Mesendoderm (in vitro differentiated cells): Measurements from ENCODE around the gene AK4. TPM values are rescaled to one million over a fixed set of nuclear protein-coding genes. Genes with fewer than 3 reads are reported as not detected.
"Not testable (repeated sequence)": the region's sequence is repeated elsewhere in the genome, so short reads cannot be mapped to it uniquely, and the experiment has no call there.

Source experiments
- DNase-seq: peaks from one replicate; pipeline ENCODE4 v3.0.0; 2013
- H2AK5ac ChIP-seq: 2 replicates; pipeline ENCODE4 v1.6.1; 2013; ENCODE audit warnings: low read length, inconsistent platforms
- H2BK120ac ChIP-seq: 2 replicates; pipeline ENCODE4 v1.6.1; 2013; ENCODE audit warnings: low read depth, mild to moderate bottlenecking, low read length, moderate library complexity, mixed read lengths
- H2BK15ac ChIP-seq: replicated peaks from 2 replicates; pipeline ENCODE4 v1.6.1; 2013; ENCODE audit warnings: low read depth, mild to moderate bottlenecking, moderate library complexity
- H2BK5ac ChIP-seq: 2 replicates; pipeline ENCODE4 v1.6.1; 2013; ENCODE audit warnings: low read length, inconsistent platforms
- H3K18ac ChIP-seq: 2 replicates; pipeline ENCODE4 v1.6.1; 2013; ENCODE audit warnings: mild to moderate bottlenecking, low read length, mixed read lengths
- H3K23ac ChIP-seq: one replicate; pipeline ENCODE4 v1.6.1; 2013; ENCODE audit warnings: low read length
- H3K27ac ChIP-seq: 2 replicates; pipeline ENCODE4 v1.5.1; 2013; ENCODE audit warnings: low read depth, mild to moderate bottlenecking, inconsistent platforms, low read length, moderate library complexity
- H3K27me3 ChIP-seq: 2 replicates; pipeline ENCODE4 v1.6.1; 2013; ENCODE audit warnings: low read length, control low read depth, mild to moderate bottlenecking, inconsistent platforms; ENCODE audit not compliant: insufficient read depth, poor library complexity
- H3K36me3 ChIP-seq: 2 replicates; pipeline ENCODE4 v1.6.1; 2013; ENCODE audit warnings: low read length, inconsistent platforms; ENCODE audit not compliant: control insufficient read depth, insufficient read depth
- H3K4ac ChIP-seq: one replicate; pipeline ENCODE4 v1.6.1; 2013; ENCODE audit warnings: low read depth, mild to moderate bottlenecking, low read length, moderate library complexity
- H3K4me1 ChIP-seq: 2 replicates; pipeline ENCODE4 v1.6.1; 2013; ENCODE audit warnings: low read depth, low read length, inconsistent platforms; ENCODE audit not compliant: control insufficient read depth
- H3K4me2 ChIP-seq: 2 replicates; pipeline ENCODE4 v1.6.1; 2013; ENCODE audit warnings: low read length
- H3K4me3 ChIP-seq: 2 replicates; pipeline ENCODE4 v1.5.1; 2013; ENCODE audit warnings: mild to moderate bottlenecking, low read length
- H3K56ac ChIP-seq: one replicate; pipeline ENCODE4 v1.6.1; 2013; ENCODE audit warnings: low read length
- H3K79me1 ChIP-seq: 2 replicates; pipeline ENCODE4 v1.6.1; 2013; ENCODE audit warnings: low read length, inconsistent platforms
- H3K79me2 ChIP-seq: 2 replicates; pipeline ENCODE4 v1.6.1; 2013; ENCODE audit warnings: mild to moderate bottlenecking, low read length; ENCODE audit not compliant: control insufficient read depth, insufficient read depth
- H3K9ac ChIP-seq: 2 replicates; pipeline ENCODE4 v1.6.1; 2013; ENCODE audit warnings: low read length, inconsistent platforms
- H4K5ac ChIP-seq: one replicate; pipeline ENCODE4 v1.6.1; 2013; ENCODE audit warnings: low read length
- H4K8ac ChIP-seq: one replicate; pipeline ENCODE4 v1.6.1; 2013; ENCODE audit warnings: low read depth, mild to moderate bottlenecking, control low read depth, low read length, moderate library complexity
- WGBS: extraction: QIAGEN DNeasy Blood & Tissue Kit; methylation state at CpG from one replicate; pipeline ENCODE4 v1.1.7; 2013; ENCODE audit warnings: low lambda C conversion rate, missing lambda C conversion rate; ENCODE audit not compliant: insufficient coverage; ENCODE audit errors: extremely low coverage; 5-methylcytosine and 5-hydroxymethylcytosine counted together
- polyA plus RNA-seq, 2 experiments: library from polyadenylated mRNA; stranded (reverse); fragments of 200-250 nt; gene quantifications; one replicate each; pipeline ENCODE4 v1.2.3, GENCODE V29; 2013

Gene AK4
- polyA plus RNA-seq (2013, experiment 1 of 2) = 73.7 TPM
- polyA plus RNA-seq (2013, experiment 2 of 2) = 75.7 TPM

GRCh38 chr1:65148178-65148547 is at the start of gene AK4:
Gene AK4, plus strand, starts transcription at chr1:65148203. Its CDS starts 205 bp downstream, at chr1:65148408.
- Histone ChIP-seq H3K23ac (peak within 1 kb of the TSS; percentile 66), H3K4me3 (peak within 1 kb of the TSS; percentile 46), H3K4me2 (peak within 1 kb of the TSS; percentile 94), H3K9ac (peak within 1 kb of the TSS; percentile 73), H3K27ac (peak within 1 kb of the TSS; percentile 72), H3K18ac (peak within 1 kb of the TSS; percentile 25), H3K56ac (peak within 1 kb of the TSS; percentile 89), H2BK120ac (peak within 1 kb of the TSS; percentile 3)
- not testable (repeated sequence) for H3K4ac ChIP-seq, DNase-seq, H3K27me3 ChIP-seq, H3K4me1 ChIP-seq, H3K79me1 ChIP-seq, H2BK5ac ChIP-seq, H2BK15ac ChIP-seq, H4K8ac ChIP-seq, H2AK5ac ChIP-seq, H3K79me2 ChIP-seq, H4K5ac ChIP-seq, H3K36me3 ChIP-seq
- no CpG with 5 or more reads among the region's 33 CpGs for WGBS

- Histone ChIP-seq H4K8ac (no peak overlapping the region), H3K79me1 (no peaks in the 10 kb centered on the region), H3K4me3 (no peak overlapping the region), H4K5ac (no peak overlapping the region), H3K27ac (no peak overlapping the region), H3K9ac (no peak overlapping the region), H2BK120ac (no peak overlapping the region), H3K4me1 (no peaks in the 10 kb centered on the region), H2BK5ac (no peak overlapping the region), H3K36me3 (no peaks in the 10 kb centered on the region), H3K79me2 (no peaks in the 10 kb centered on the region), H3K18ac (no peak overlapping the region), H3K56ac (no peak overlapping the region), H3K23ac (no peak overlapping the region), H3K4ac (no peak overlapping the region), H2AK5ac (no peak overlapping the region), H2BK15ac (no peak overlapping the region), H3K27me3 (no peaks in the 10 kb centered on the region), H3K4me2 (no peak overlapping the region)
- no peak for DNase-seq
- no CpG with 5 or more reads among the region's 3 CpGs for WGBS
Measured at GRCh38 chr1:65103807-65104206, 44.2 kb upstream of the AK4 start.

DNA sequence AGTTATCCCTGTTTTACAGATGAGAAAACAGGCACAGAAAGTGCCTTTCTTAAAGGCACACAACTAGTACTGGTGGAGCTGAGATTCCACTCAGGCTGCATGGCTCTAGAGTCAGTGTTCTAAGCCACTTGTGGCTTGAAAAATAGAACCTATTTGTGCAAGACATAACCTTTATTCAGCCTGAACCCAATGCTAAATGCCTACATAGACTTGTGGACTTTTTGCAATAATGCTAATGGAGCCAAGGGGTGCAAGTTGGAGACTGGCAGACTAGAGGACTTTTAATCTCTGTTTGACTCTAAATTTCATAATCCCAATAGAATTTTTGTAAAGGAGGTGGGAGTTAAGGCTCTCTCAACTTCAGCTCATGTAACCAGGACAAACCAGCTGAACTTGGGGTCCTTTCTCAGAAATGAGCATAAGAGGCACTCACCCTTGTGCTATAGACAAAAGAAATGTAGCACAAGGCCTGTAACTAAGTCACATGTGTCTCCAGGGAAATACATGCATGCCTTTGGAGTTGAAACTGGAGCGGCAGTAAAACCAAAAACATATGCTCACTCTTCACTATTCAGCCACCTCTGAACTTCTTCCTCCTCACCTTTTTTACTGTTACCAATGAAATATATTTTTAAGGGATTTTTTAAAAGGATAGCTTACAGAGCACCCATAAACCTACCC is 43.0 kb upstream of the AK4 start:
- Histone ChIP-seq H3K23ac (no peak overlapping the region), H3K4ac (no peak overlapping the region), H3K79me2 (no peaks in the 10 kb centered on the region), H3K56ac (no peak overlapping the region), H3K4me2 (no peak overlapping the region), H3K27me3 (no peaks in the 10 kb centered on the region), H2BK120ac (no peak overlapping the region), H3K4me3 (no peak overlapping the region), H3K79me1 (no peaks in the 10 kb centered on the region), H3K18ac (no peak overlapping the region), H3K36me3 (no peaks in the 10 kb centered on the region), H2AK5ac (no peak overlapping the region), H2BK5ac (no peak overlapping the region), H4K8ac (no peak overlapping the region), H3K9ac (no peak overlapping the region), H4K5ac (no peak overlapping the region), H3K27ac (no peak overlapping the region), H3K4me1 (no peaks in the 10 kb centered on the region), H2BK15ac (no peak overlapping the region)
- DNase-seq = no peak
- no CpG with 5 or more reads among the region's 1 CpG for WGBS

GRCh38 chr1:65105596-65105995 is 42.4 kb upstream of the AK4 start:
- no peak for DNase-seq
- Histone ChIP-seq H3K4ac (no peak overlapping the region), H3K36me3 (no peaks in the 10 kb centered on the region), H3K4me1 (no peaks in the 10 kb centered on the region), H2BK120ac (no peak overlapping the region), H3K56ac (no peak overlapping the region), H3K27ac (no peak overlapping the region), H3K79me2 (no peaks in the 10 kb centered on the region), H3K4me2 (no peak overlapping the region), H4K5ac (no peak overlapping the region), H2AK5ac (no peak overlapping the region), H4K8ac (no peak overlapping the region), H2BK15ac (no peak overlapping the region), H2BK5ac (no peak overlapping the region), H3K18ac (no peak overlapping the region), H3K27me3 (no peaks in the 10 kb centered on the region), H3K9ac (no peak overlapping the region), H3K4me3 (no peak overlapping the region), H3K23ac (no peak overlapping the region), H3K79me1 (no peaks in the 10 kb centered on the region)
- no CpG with 5 or more reads among the region's 4 CpGs for WGBS

DNA sequence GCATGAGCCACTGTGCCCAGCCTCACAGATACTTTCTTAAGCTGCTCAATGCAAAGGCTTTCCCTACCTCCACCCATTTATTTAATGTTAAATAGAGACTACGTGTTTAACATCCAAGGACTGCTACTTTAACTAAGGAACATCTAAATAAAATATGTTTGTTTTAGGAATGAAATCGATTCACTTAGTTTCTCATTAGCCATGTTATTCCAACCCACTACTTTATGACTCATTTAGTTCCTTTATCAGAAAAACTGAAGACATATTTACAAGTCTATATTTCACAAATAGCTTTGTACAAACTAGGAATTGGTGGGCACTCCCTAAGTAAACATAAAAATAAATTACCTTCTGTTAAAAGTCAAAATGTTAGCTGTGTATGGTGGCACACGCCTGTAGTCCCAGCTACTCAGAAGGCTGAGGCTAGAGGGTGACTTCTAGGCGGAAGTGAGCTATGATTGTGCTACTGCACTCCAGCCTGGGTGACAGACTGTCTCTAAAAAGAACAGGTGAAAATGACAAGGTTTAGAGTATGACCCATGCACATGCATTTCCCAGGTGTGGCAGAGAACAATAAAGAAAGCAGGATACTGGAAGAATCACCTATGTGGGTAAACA is 39.9 kb upstream of the AK4 start:
- no CpG with 5 or more reads among the region's 4 CpGs for WGBS
- no peaks in the 10 kb centered on the region for H3K4me1 ChIP-seq
- no peak overlapping the region for H3K27ac ChIP-seq
- no peaks in the 10 kb centered on the region for H3K79me2 ChIP-seq
- no peak overlapping the region for H3K56ac ChIP-seq
- no peaks in the 10 kb centered on the region for H3K27me3 ChIP-seq
- no peak overlapping the region for H2AK5ac ChIP-seq
- H4K5ac ChIP-seq = no peak overlapping the region
- H3K18ac ChIP-seq = no peak overlapping the region
- H3K4me3 ChIP-seq = no peak overlapping the region
- H2BK5ac ChIP-seq = no peak overlapping the region
- no peak overlapping the region for H4K8ac ChIP-seq
- H3K36me3 ChIP-seq = no peaks in the 10 kb centered on the region
- no peak for DNase-seq
- H3K4me2 ChIP-seq = no peak overlapping the region
- H3K79me1 ChIP-seq = no peaks in the 10 kb centered on the region
- H3K23ac ChIP-seq = no peak overlapping the region
- no peak overlapping the region for H3K9ac ChIP-seq
- H3K4ac ChIP-seq = no peak overlapping the region
- H2BK120ac ChIP-seq = no peak overlapping the region
- no peak overlapping the region for H2BK15ac ChIP-seq
